ENCODE data around the gene SLC16A5. TPM values are rescaled to one million over a fixed set of nuclear protein-coding genes. Genes with fewer than 3 reads are reported as not detected.
"Not testable (repeated sequence)": the region's sequence is repeated elsewhere in the genome, so short reads cannot be mapped to it uniquely, and the experiment has no call there.

The SLC16A5 gene
- total RNA-seq, 2 experiments from 2014 or later = 2.1 TPM

- H3K27ac Mint-ChIP-seq = peak within 1 kb of the TSS; percentile 79
- peak within 1 kb of the TSS; percentile 89 for H3K4me3 Mint-ChIP-seq
- no peaks in the 10 kb centered on the region for H3K9me3 Mint-ChIP-seq
- peaks cover 13% of the 10 kb centered on the region for H3K36me3 Mint-ChIP-seq
- DNase-seq = peak; percentile 95
- H3K4me1 Mint-ChIP-seq = peaks cover 26% of the 10 kb centered on the region
- H3K27me3 Mint-ChIP-seq = no peaks in the 10 kb centered on the region
Observed at GRCh38 chr17:75109407-75110233, 21.9 kb downstream of the SLC16A5 start, which contains the start of gene ARMC7. Gene ARMC7, plus strand, starts transcription at chr17:75109969. Its CDS starts 320 bp downstream, at chr17:75110289.

- peak; percentile 9 for DNase-seq
- Mint-ChIP-seq H3K4me3 (peak overlapping the region; percentile 89), H3K27me3 (no peaks in the 10 kb centered on the region), H3K27ac (peak overlapping the region; percentile 74), H3K9me3 (no peaks in the 10 kb centered on the region), H3K36me3 (peaks cover 17% of the 10 kb centered on the region), H3K4me1 (peaks cover 33% of the 10 kb centered on the region)
Observed at GRCh38 chr17:75110234-75110937, 22.6 kb downstream of the SLC16A5 start.

- Mint-ChIP-seq H3K27me3 (no peaks in the 10 kb centered on the region), H3K36me3 (peaks cover 17% of the 10 kb centered on the region), H3K4me1 (peaks cover 33% of the 10 kb centered on the region), H3K9me3 (no peaks in the 10 kb centered on the region), H3K27ac (peak overlapping the region; percentile 10), H3K4me3 (peak overlapping the region; percentile 57)
- no peak for DNase-seq
Observed at GRCh38 chr17:75111777-75112335, 24.1 kb downstream of the SLC16A5 start.

DNA sequence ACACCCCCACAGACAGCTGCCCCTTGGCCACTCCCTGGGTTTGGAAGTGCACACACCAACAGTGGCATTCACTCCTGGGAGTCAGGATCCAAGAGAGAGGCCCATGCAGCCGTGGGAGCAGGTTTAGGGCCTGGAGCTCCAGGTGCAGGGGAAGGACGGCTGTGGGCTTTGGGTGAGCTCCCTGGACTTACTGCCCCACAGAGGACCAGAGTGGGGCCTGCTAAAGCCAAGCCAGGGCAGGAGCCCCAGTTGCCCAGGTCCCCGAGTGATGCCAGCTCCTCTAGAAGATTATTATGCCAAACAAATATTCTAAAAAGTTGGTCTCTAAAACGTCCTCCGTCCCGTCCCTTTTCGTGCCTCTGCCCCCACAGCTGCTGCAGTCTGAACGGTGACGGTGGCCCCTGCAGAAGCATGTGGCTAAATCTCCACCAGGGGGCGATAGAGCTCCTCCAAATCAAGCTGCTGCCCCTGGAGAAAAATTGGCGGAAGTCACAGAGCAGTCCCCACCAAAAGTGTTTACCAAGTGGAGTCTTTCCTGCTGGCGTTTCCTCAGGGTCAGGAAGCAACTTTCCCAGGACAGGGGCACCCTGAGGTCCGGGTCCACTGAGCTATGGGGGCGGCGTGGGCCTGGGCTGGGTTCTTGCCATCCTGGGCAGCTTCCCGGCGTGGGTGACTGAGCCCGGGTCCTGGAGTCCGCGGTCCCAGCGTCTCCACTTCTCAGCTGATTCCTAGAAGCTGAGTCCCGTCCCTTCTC lies 26.2 kb downstream of the SLC16A5 start:
- Mint-ChIP-seq H3K4me1 (peaks cover 29% of the 10 kb centered on the region), H3K27me3 (no peaks in the 10 kb centered on the region), H3K4me3 (peak overlapping the region; percentile 81), H3K36me3 (peaks cover 19% of the 10 kb centered on the region), H3K9me3 (no peaks in the 10 kb centered on the region), H3K27ac (peak overlapping the region; percentile 84)
- DNase-seq = peak; percentile 83

- Mint-ChIP-seq H3K4me3 (peak overlapping the region; percentile 81), H3K27ac (peak overlapping the region; percentile 84), H3K27me3 (no peaks in the 10 kb centered on the region), H3K4me1 (peaks cover 28% of the 10 kb centered on the region), H3K9me3 (no peaks in the 10 kb centered on the region), H3K36me3 (peaks cover 19% of the 10 kb centered on the region)
- DNase-seq = no peak
Observed at GRCh38 chr17:75114552-75115314, 27.0 kb downstream of the SLC16A5 start.

GRCh38 chr17:75115555-75115954 lies 27.8 kb downstream of the SLC16A5 start:
- Mint-ChIP-seq H3K27me3 (no peaks in the 10 kb centered on the region), H3K27ac (no peak overlapping the region), H3K9me3 (no peaks in the 10 kb centered on the region), H3K36me3 (peaks cover 23% of the 10 kb centered on the region), H3K4me1 (peaks cover 26% of the 10 kb centered on the region), H3K4me3 (no peak overlapping the region)
- no peak for DNase-seq

- no peak overlapping the region for H3K4me3 Mint-ChIP-seq
- peaks cover 20% of the 10 kb centered on the region for H3K36me3 Mint-ChIP-seq
- H3K27ac Mint-ChIP-seq = no peak overlapping the region
- H3K9me3 Mint-ChIP-seq = no peaks in the 10 kb centered on the region
- DNase-seq = no peak
- H3K4me1 Mint-ChIP-seq = peaks cover 21% of the 10 kb centered on the region
- H3K27me3 Mint-ChIP-seq = no peaks in the 10 kb centered on the region
Observed at GRCh38 chr17:75116737-75117136, 29.0 kb downstream of the SLC16A5 start.

- H3K36me3 Mint-ChIP-seq = peaks cover 12% of the 10 kb centered on the region
- no peaks in the 10 kb centered on the region for H3K9me3 Mint-ChIP-seq
- DNase-seq = no peak
- H3K27me3 Mint-ChIP-seq = no peaks in the 10 kb centered on the region
- H3K4me1 Mint-ChIP-seq = peaks cover 16% of the 10 kb centered on the region
- no peak overlapping the region for H3K27ac Mint-ChIP-seq
- no peak overlapping the region for H3K4me3 Mint-ChIP-seq
Observed at GRCh38 chr17:75118307-75118706, 30.6 kb downstream of the SLC16A5 start.

- no peaks in the 10 kb centered on the region for H3K27me3 Mint-ChIP-seq
- H3K36me3 Mint-ChIP-seq = peaks cover 7% of the 10 kb centered on the region
- peak; percentile 37 for DNase-seq
- no peaks in the 10 kb centered on the region for H3K9me3 Mint-ChIP-seq
- H3K4me3 Mint-ChIP-seq = no peak overlapping the region
- H3K27ac Mint-ChIP-seq = peak overlapping the region; percentile 29
- peaks cover 20% of the 10 kb centered on the region for H3K4me1 Mint-ChIP-seq
Observed at GRCh38 chr17:75124041-75124818, 36.5 kb downstream of the SLC16A5 start.

DNA sequence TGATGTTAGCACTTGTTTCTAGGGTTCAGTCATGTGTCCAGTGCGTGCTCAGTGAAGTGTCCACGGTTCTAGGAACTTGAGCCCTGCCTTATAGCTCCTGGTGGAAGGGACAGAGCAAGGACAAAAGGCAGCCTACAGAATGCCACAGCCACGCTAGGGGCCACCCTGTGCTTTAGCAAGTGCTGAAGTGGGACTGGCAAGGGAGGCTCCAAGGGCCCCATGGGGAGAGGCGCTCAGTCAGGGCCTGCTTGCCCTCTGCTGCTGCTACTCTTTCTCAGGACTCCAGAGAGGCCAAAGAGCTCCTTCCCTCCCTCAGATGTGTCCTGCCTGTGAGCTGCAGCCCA lies 37.0 kb downstream of the SLC16A5 start:
- no peaks in the 10 kb centered on the region for H3K27me3 Mint-ChIP-seq
- no peak for DNase-seq
- no peaks in the 10 kb centered on the region for H3K9me3 Mint-ChIP-seq
- no peak overlapping the region for H3K4me3 Mint-ChIP-seq
- H3K36me3 Mint-ChIP-seq = peaks cover 12% of the 10 kb centered on the region
- H3K27ac Mint-ChIP-seq = peak overlapping the region; percentile 30
- peaks cover 23% of the 10 kb centered on the region for H3K4me1 Mint-ChIP-seq

DNA sequence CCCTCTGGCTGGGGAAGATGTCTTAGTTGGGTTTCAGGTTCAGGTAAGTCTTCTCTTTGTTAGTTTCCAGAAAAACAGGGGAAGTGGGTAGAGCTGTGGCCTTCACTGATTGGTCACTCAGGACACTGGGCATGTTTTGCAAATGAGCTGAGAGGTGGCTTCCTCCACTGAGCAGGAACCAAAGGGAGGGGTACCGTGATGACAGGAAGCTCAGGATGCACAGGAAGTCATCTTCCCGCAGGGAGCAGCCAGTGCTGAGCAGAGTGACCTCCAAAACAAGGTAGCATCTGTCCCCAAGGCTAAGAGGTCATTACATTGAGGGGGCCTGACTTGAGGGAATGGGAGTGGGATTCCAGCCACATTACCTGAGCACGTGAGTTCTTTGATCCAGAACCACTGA lies 38.2 kb downstream of the SLC16A5 start:
- Mint-ChIP-seq H3K9me3 (no peaks in the 10 kb centered on the region), H3K27ac (peak overlapping the region; percentile 46), H3K4me3 (no peak overlapping the region), H3K27me3 (no peaks in the 10 kb centered on the region), H3K4me1 (peaks cover 28% of the 10 kb centered on the region), H3K36me3 (peaks cover 14% of the 10 kb centered on the region)
- DNase-seq = no peak

- Mint-ChIP-seq H3K4me1 (peaks cover 28% of the 10 kb centered on the region), H3K9me3 (no peaks in the 10 kb centered on the region), H3K27ac (no peak overlapping the region), H3K27me3 (no peaks in the 10 kb centered on the region), H3K36me3 (peaks cover 14% of the 10 kb centered on the region), H3K4me3 (no peak overlapping the region)
- DNase-seq = no peak
Observed at GRCh38 chr17:75126954-75127353, 39.2 kb downstream of the SLC16A5 start.

DNA sequence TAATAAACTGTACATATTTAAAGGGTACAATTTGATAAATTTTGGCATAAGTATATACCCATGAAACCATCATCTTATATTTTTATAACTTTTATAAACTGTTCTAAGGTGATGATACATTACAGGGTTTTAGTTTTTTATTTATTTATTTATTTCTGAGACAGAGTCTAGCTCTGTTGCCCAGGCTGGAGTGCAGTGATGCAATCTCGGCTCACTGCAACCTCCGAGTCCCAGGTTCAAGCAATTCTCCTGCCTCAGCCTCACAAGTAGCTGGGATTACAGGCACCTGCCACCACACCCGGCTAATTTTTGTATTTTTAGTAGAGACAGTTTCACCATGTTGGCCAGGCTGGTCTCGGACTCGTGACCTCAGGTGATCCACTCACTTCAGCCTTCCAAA lies 40.2 kb downstream of the SLC16A5 start:
- peaks cover 33% of the 10 kb centered on the region for H3K4me1 Mint-ChIP-seq
- H3K27ac Mint-ChIP-seq = peak overlapping the region; percentile 73
- H3K9me3 Mint-ChIP-seq, H3K4me3 Mint-ChIP-seq, H3K27me3 Mint-ChIP-seq, DNase-seq: not testable (repeated sequence)
- H3K36me3 Mint-ChIP-seq = peaks cover 14% of the 10 kb centered on the region

All from activated naive CD8-positive, alpha-beta T cell treated with anti-CD3 and anti-CD28 coated beads for 36 hours (primary cell).